HepG2 (cell line): ENCODE data around the gene ATP2A2. TPM values are rescaled to one million over a fixed set of nuclear protein-coding genes. Genes with fewer than 3 reads are reported as not detected.

Source experiments
- CREB1 ChIP-seq, 2 experiments: fragments of 450-650 bp in 1 of 2; IDR thresholded peaks; 2 replicates each; pipeline ENCODE4 v1.6.1; 2016 to 2017; ENCODE audit warnings: control low read depth in 1 of 2, mild to moderate bottlenecking in 1 of 2, missing compliant biosample characterization in 1 of 2, missing genetic modification characterization in 1 of 2
- ELF4 ChIP-seq: sonication (generic); formaldehyde crosslinking; IDR thresholded peaks from 2 replicates; pipeline ENCODE4 v1.5.0; 2020; ENCODE audit warnings: missing genetic modification reagents, mild to moderate bottlenecking, moderate library complexity, borderline replicate concordance
- MAFG ChIP-seq: sonication (generic); formaldehyde crosslinking; IDR thresholded peaks from 2 replicates; pipeline ENCODE4 v1.5.1; 2020; ENCODE audit warnings: mild to moderate bottlenecking, missing genetic modification reagents
- MLLT10 ChIP-seq: sonication (generic); formaldehyde crosslinking; IDR thresholded peaks from 2 replicates; pipeline ENCODE4 v1.4.0; 2020; ENCODE audit warnings: missing genetic modification reagents
- NFYB ChIP-seq: sonication (generic); formaldehyde crosslinking; IDR thresholded peaks from 2 replicates; pipeline ENCODE4 v1.4.0; 2020; ENCODE audit warnings: missing genetic modification reagents
- NR2F1 ChIP-seq, 2 experiments: fragments of 450-650 bp in 1 of 2; formaldehyde crosslinking in 1 of 2; IDR thresholded peaks; 2 replicates each; pipeline versions ENCODE4 v1.5.0 to v1.6.1; 2016 to 2020; ENCODE audit warnings: mild to moderate bottlenecking in 1 of 2, missing compliant biosample characterization in 1 of 2, missing genetic modification reagents in 1 of 2, moderate library complexity in 1 of 2
- RFXANK ChIP-seq: IDR thresholded peaks from 2 replicates; pipeline ENCODE4 v1.6.1; 2016
- ZBTB21 ChIP-seq: sonication (generic); formaldehyde crosslinking; IDR thresholded peaks from 2 replicates; pipeline ENCODE4 v1.4.0; 2020; ENCODE audit warnings: missing genetic modification reagents
- ZBTB38 ChIP-seq: sonication (generic); formaldehyde crosslinking; IDR thresholded peaks from 2 replicates; pipeline ENCODE4 v1.5.1; 2020; ENCODE audit warnings: mild to moderate bottlenecking, missing genetic modification reagents
- ZFP36L1 ChIP-seq: sonication (generic); formaldehyde crosslinking; IDR thresholded peaks from 2 replicates; pipeline ENCODE4 v1.8.0; 2022; ENCODE audit warnings: mild to moderate bottlenecking, missing genetic modification reagents, moderate library complexity
- ZNF644 ChIP-seq: IDR thresholded peaks from 2 replicates; pipeline ENCODE4 v1.6.1; 2016; ENCODE audit warnings: low read depth
- ZNF678 ChIP-seq: sonication (generic); formaldehyde crosslinking; IDR thresholded peaks from 2 replicates; pipeline ENCODE4 v1.4.0; 2020; ENCODE audit warnings: mild to moderate bottlenecking, missing genetic modification reagents
- ZSCAN21 ChIP-seq: sonication (generic); formaldehyde crosslinking; IDR thresholded peaks from 2 replicates; pipeline ENCODE4 v1.8.0; 2022; ENCODE audit warnings: mild to moderate bottlenecking, missing genetic modification reagents, moderate library complexity, borderline replicate concordance
- polyA plus RNA-seq, 8 experiments: library from polyadenylated mRNA; depleted of rRNA in 3 of 8; stranded (reverse) in 7 of 8; unstranded in 1 of 8; fragments of >200 nt; fragmentation: Illumina TruSeq in 4 of 8; extraction: Trizol in 4 of 8; gene quantifications; 2 replicates each; pipeline versions ENCODE4 v1.2.1 to v1.2.3, GENCODE V29; 2011 to 2016; ENCODE audit warnings: low read depth in 4 of 8, missing spikeins in 1 of 8, mixed read lengths in 1 of 8; ENCODE audit not compliant: insufficient read depth in 1 of 8
- total RNA-seq, 5 experiments: library from RNA; depleted of rRNA; stranded (reverse); fragments of >200 nt; fragmentation: Illumina TruSeq; extraction: Trizol; gene quantifications; 2 replicates each; pipeline ENCODE4 v1.2.3, GENCODE V29; 2016; ENCODE audit warnings: low read depth in 1 of 5
- TF ChIP-seq, protein P1 (sequence below): sonication (generic); formaldehyde crosslinking; IDR thresholded peaks from 2 replicates; pipeline ENCODE4 v1.4.0; 2020; ENCODE audit warnings: missing genetic modification reagents, borderline replicate concordance
- TF ChIP-seq, protein P2 (sequence below): IDR thresholded peaks from 2 replicates; pipeline ENCODE4 v1.6.1; 2018; ENCODE audit warnings: missing genetic modification reagents
- TF ChIP-seq, protein P3 (sequence below): sonication (generic); formaldehyde crosslinking; IDR thresholded peaks from 2 replicates; pipeline ENCODE4 v1.4.0; 2020; ENCODE audit warnings: missing genetic modification reagents
- TF ChIP-seq, protein P4 (sequence below): sonication (generic); formaldehyde crosslinking; IDR thresholded peaks from 2 replicates; pipeline ENCODE4 v1.8.1; 2022; ENCODE audit warnings: mild to moderate bottlenecking, missing genetic modification reagents
- TF ChIP-seq, protein P5 (sequence below): sonication (generic); formaldehyde crosslinking; IDR thresholded peaks from 2 replicates; pipeline ENCODE4 v1.5.0; 2020; ENCODE audit warnings: mild to moderate bottlenecking, missing genetic modification reagents, borderline replicate concordance

Gene ATP2A2
- total and polyA plus RNA-seq, 2 of the 13 experiments (the other 11 are each of a cell fraction or from before 2014, with no cell fraction given) = 35.4 to 85.5 TPM

DNA sequence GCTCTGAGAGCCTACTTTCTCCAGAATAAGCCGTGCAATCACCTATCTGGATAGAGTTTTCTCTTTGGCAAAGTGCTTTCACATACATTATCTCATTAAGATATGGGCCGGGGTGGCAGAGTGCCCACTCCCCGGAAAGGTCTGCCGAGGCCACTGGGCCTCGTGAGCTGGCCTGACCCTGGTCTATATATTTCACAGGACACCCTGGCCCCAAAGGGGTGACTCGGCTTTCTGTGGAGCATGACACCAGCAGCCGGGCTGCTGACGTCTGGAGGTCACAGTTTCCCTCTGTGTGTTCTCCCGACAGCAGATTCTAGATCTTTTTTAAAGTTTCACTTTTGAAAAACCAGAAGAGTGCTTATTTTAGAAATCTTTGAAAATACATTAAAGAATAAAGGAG lies 27.9 kb upstream of the ATP2A2 start (continued):
- TF ChIP-seq, protein P1, sequence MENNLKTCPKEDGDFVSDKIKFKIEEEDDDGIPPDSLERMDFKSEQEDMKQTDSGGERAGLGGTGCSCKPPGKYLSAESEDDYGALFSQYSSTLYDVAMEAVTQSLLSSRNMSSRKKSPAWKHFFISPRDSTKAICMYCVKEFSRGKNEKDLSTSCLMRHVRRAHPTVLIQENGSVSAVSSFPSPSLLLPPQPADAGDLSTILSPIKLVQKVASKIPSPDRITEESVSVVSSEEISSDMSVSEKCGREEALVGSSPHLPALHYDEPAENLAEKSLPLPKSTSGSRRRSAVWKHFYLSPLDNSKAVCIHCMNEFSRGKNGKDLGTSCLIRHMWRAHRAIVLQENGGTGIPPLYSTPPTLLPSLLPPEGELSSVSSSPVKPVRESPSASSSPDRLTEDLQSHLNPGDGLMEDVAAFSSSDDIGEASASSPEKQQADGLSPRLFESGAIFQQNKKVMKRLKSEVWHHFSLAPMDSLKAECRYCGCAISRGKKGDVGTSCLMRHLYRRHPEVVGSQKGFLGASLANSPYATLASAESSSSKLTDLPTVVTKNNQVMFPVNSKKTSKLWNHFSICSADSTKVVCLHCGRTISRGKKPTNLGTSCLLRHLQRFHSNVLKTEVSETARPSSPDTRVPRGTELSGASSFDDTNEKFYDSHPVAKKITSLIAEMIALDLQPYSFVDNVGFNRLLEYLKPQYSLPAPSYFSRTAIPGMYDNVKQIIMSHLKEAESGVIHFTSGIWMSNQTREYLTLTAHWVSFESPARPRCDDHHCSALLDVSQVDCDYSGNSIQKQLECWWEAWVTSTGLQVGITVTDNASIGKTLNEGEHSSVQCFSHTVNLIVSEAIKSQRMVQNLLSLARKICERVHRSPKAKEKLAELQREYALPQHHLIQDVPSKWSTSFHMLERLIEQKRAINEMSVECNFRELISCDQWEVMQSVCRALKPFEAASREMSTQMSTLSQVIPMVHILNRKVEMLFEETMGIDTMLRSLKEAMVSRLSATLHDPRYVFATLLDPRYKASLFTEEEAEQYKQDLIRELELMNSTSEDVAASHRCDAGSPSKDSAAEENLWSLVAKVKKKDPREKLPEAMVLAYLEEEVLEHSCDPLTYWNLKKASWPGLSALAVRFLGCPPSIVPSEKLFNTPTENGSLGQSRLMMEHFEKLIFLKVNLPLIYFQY (CRISPR knock-in tag) = no peak
- TF ChIP-seq ZNF678 (no peak), ZFP36L1 (CRISPR knock-in tag) (no peak), ZSCAN21 (no peak), ZBTB38 (no peak), ZBTB21 (0 out of 2 replicates have a peak, but pooled peaks have one; percentile 48), ZNF644 (CRISPR knock-in tag) (no peak), MAFG (CRISPR knock-in tag) (no peak), NR2F1 (CRISPR knock-in tag; IDR thresholded peaks at IDR 0.05) (no peak), NFYB (CRISPR knock-in tag) (no peak), ELF4 (CRISPR knock-in tag) (no peak), MLLT10 (CRISPR knock-in tag) (no peak), CREB1 (IDR thresholded peaks at IDR 0.05) (no peak), CREB1 (CRISPR knock-in tag; IDR thresholded peaks at IDR 0.05) (peak; percentile 33; the same call in 1 of the 2 replicates), RFXANK (no peak)
- TF ChIP-seq, protein P2, sequence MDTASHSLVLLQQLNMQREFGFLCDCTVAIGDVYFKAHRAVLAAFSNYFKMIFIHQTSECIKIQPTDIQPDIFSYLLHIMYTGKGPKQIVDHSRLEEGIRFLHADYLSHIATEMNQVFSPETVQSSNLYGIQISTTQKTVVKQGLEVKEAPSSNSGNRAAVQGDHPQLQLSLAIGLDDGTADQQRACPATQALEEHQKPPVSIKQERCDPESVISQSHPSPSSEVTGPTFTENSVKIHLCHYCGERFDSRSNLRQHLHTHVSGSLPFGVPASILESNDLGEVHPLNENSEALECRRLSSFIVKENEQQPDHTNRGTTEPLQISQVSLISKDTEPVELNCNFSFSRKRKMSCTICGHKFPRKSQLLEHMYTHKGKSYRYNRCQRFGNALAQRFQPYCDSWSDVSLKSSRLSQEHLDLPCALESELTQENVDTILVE (CRISPR knock-in tag) = no peak
- TF ChIP-seq, protein P3, sequence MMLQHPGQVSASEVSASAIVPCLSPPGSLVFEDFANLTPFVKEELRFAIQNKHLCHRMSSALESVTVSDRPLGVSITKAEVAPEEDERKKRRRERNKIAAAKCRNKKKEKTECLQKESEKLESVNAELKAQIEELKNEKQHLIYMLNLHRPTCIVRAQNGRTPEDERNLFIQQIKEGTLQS (CRISPR knock-in tag) = no peak
- TF ChIP-seq, protein P4, sequence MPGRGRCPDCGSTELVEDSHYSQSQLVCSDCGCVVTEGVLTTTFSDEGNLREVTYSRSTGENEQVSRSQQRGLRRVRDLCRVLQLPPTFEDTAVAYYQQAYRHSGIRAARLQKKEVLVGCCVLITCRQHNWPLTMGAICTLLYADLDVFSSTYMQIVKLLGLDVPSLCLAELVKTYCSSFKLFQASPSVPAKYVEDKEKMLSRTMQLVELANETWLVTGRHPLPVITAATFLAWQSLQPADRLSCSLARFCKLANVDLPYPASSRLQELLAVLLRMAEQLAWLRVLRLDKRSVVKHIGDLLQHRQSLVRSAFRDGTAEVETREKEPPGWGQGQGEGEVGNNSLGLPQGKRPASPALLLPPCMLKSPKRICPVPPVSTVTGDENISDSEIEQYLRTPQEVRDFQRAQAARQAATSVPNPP (CRISPR knock-in tag) = no peak
- TF ChIP-seq, protein P5, sequence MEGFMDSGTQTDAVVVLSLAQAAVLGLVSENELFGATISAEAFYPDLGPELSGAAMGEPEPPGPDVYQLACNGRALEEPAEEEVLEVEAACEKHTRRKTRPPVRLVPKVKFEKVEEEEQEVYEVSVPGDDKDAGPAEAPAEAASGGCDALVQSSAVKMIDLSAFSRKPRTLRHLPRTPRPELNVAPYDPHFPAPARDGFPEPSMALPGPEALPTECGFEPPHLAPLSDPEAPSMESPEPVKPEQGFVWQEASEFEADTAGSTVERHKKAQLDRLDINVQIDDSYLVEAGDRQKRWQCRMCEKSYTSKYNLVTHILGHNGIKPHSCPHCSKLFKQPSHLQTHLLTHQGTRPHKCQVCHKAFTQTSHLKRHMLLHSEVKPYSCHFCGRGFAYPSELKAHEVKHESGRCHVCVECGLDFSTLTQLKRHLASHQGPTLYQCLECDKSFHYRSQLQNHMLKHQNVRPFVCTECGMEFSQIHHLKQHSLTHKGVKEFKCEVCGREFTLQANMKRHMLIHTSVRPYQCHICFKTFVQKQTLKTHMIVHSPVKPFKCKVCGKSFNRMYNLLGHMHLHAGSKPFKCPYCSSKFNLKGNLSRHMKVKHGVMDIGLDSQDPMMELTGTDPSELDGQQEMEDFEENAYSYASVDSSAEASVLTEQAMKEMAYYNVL (CRISPR knock-in tag) = no peak
